Activated T-helper 9 cell treated with anti-CD3 and anti-CD28 coated beads, Interleukin-2, amount 50 U/mL, for 16 hours (primary cell): ENCODE data around the gene ANO3.

Experiments
- DNase-seq: peaks from one replicate; pipeline ENCODE4 v3.0.0-alpha.2; 2020; ENCODE audit warnings: low read depth

The ANO3 gene

DNA sequence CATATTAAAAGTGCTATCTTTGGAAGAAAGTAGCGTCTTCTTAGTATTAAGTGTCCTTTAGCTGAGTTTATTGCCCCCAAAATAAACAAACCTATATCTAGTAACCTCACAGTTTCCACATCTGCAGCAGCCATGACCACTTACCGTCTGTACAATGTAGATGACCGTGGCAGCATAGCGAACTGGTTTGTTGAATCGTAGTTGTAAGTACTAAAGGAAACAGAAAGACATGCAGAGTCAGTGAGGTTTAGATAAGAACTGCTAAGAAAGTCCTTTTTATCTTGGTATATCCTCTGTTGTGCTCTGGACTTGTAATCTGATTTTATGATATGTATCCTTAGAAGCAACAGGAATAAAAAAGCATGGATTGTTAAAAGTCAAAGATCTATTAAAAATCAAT lies 380.6 kb downstream of the ANO3 start:
- DNase-seq = no peak
